GM23248 (cell line): ENCODE results near the gene CCZ1B.
"Not testable (repeated sequence)": the region's sequence is repeated elsewhere in the genome, so short reads cannot be mapped to it uniquely, and the experiment has no call there.

Experiments
- EZH2 ChIP-seq: fragments of 200-600 bp; sonication (generic); IDR thresholded peaks from 2 replicates; pipeline ENCODE4 v1.6.1; 2018; ENCODE audit warnings: antibody characterized with exemption, mild to moderate bottlenecking; ENCODE audit not compliant: insufficient read depth, poor library complexity, severe bottlenecking
- EZH2phosphoT487 ChIP-seq: fragments of 200-600 bp; sonication (generic); IDR thresholded peaks from 2 replicates; pipeline ENCODE4 v1.6.1; 2018; ENCODE audit warnings: antibody characterized with exemption, moderate library complexity, mild to moderate bottlenecking, low read depth; ENCODE audit not compliant: insufficient read depth

DNA sequence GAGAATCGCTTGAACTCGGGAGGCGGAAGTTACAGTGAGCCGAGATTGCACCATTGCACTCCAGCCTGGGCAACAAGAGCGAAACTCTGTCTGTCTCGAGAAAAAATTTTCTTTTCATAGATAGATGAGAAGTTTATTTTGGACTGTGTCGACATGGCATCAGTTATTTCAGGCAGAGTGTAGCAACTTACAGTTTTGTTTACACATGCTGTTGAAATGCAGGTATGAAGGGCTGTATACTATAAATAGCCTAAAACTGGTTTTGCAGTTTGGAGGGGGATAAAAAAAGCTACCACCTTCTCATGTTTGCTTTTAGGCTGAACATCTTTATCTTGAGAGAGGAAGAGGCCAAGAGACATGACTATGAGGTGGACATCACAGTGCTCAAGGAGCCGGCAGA lies 28.0 kb downstream of the CCZ1B start:
- TF ChIP-seq EZH2, EZH2phosphoT487: not testable (repeated sequence)
